Lower leg skin (tissue), 3 donors: Measurements from ENCODE around the gene OR5L2.

Source experiments
- POLR2A ChIP-seq, 2 donors: fragments of 450-650 bp; IDR thresholded peaks; one replicate each; pipeline ENCODE4 v1.6.1; 2016 to 2017; ENCODE audit warnings: antibody characterized with exemption in 2 of 2, mild to moderate bottlenecking in 1 of 2, moderate library complexity in 1 of 2
- TF ChIP-seq, protein P1 (sequence below), 3 donors: fragments of 450-650 bp; IDR thresholded peaks; one replicate each; pipeline ENCODE4 v1.5.1; 2016; ENCODE audit warnings: antibody characterized with exemption in 3 of 3, mild to moderate bottlenecking in 3 of 3, moderate library complexity in 2 of 3

DNA sequence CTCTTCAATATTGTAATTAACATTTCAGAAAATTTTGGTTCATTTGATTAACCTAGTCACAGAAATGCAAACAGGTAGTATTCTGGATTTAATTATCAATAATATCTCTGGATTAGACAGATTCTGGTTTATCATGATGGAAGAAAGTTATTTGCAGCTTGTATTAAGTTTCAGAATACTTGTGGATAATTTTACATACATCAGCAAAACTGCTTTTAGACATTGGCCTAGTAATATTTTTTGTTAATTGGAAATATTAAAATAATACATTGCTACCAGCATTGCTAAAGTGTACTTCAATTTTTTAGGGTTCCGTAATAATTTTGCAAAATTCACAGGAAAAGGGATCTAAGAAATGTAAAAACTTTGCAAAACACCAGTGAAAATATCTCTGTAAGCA lies 35.4 kb upstream of the OR5L2 start:
- TF ChIP-seq, protein P1, sequence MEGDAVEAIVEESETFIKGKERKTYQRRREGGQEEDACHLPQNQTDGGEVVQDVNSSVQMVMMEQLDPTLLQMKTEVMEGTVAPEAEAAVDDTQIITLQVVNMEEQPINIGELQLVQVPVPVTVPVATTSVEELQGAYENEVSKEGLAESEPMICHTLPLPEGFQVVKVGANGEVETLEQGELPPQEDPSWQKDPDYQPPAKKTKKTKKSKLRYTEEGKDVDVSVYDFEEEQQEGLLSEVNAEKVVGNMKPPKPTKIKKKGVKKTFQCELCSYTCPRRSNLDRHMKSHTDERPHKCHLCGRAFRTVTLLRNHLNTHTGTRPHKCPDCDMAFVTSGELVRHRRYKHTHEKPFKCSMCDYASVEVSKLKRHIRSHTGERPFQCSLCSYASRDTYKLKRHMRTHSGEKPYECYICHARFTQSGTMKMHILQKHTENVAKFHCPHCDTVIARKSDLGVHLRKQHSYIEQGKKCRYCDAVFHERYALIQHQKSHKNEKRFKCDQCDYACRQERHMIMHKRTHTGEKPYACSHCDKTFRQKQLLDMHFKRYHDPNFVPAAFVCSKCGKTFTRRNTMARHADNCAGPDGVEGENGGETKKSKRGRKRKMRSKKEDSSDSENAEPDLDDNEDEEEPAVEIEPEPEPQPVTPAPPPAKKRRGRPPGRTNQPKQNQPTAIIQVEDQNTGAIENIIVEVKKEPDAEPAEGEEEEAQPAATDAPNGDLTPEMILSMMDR (IDR thresholded peaks at IDR 0.05) = no peak
- TF ChIP-seq POLR2A (IDR thresholded peaks at IDR 0.05) = no peak
